ENCODE results near the gene TRAK1.

TRAK1 gene

GRCh38 chr3:42198709-42199108, 107.6 kb downstream of the TRAK1 start:
- DNase-seq (ENCODE audit: low read depth in 3 of 3, low spot score in 1 of 3), result no peak

DNA sequence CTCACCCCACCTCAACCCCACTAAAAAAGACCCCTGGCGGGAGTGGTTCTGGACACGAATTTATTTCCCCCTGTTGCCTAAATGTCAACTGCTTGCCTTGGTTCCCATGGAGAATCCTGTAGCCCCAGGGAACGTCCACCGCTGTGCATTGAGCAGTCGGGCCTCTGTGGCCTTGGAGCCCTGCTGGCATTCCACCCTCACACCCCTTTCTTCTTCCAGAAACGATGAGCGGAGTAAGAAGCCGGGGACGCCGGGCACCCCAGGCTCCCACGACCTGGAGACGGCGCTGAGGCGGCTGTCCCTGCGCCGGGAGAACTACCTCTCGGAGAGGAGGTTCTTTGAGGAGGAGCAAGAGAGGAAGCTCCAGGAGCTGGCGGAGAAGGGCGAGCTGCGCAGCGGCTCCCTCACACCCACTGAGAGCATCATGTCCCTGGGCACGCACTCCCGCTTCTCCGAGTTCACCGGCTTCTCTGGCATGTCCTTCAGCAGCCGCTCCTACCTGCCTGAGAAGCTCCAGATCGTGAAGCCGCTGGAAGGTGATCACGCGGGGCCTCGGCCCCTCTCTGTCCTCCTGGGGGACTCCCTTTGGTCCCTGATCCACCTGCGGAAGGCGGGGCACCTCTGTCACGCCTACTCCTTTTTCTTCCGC, 111.2 kb downstream of the TRAK1 start:
- no peak for DNase-seq (ENCODE audit: low read depth in 3 of 3, low spot score in 1 of 3)

DNA sequence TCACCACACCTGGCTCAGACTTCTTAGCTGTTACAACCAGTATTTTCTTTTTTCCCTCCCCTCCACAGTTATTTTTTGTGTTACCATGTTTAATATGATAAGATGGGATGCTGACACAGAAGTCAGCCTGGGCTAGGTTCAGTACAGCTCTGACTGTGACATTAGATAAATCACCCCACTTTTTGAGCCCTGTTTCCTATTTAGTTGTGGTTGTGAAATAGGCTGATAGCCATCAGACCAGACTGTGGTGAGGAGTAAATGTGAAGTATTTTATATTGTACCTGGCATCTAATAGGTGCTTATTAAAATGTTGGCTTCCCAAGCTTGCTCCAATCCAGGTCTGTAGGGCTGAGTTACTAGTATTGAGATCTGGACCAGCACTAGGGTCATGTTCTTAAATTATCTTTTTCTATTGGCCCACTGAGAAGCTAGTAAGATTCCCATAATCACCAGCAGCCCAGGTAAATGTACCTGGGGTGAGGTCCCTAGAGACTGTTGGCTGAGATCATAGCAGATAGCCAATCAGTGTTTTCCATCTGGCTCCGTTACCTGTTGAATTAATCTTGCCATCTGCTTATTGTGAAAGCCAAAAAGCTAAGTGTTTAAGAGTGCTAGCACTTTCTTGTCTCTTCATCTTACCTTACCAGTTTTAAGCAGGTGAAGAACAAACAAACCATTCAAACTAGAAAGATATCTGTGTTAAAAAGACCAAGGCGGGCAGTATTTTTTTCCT, 113.9 kb downstream of the TRAK1 start:
- no peak for DNase-seq (ENCODE audit: low read depth in 3 of 3, low spot score in 1 of 3)

DNA sequence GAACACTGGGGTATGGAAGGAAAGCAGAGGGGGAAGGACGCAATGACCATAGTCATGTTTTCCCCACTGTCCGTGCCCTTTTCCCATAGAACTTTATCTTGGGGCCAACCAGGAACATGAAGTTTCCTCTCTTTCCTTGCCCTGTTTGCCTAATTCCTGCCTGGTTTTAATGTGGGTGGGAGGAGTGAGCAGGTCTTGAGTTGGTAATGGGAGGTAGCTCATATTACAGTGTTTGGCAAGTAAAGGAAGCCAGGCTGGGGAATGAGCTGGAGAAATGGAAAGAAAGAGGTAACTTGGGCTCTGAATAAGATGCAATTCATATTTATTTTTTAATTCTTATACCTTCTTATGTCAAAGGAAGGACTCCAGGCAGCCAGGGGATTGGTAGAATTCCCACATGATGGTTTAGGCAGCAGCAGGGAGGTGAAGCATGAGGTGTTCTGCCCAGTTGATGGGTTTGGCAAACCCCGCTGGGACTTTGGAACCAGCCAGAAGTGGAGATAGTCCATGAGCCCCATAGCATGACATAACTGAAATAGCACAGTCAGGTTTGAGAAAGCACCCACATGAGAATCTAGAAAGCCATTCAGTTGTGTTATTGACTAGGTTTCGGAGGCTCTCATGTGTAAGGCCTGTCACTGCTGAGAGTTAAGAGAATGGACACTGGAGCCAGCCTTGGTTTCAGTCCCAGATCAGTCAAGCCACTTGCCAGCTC, 114.8 kb downstream of the TRAK1 start:
- no peak for DNase-seq (ENCODE audit: low read depth in 3 of 3, low spot score in 1 of 3)

GRCh38 chr3:42209917-42210316, 118.8 kb downstream of the TRAK1 start:
- no peak for DNase-seq (ENCODE audit: low read depth in 3 of 3, low spot score in 1 of 3)

GRCh38 chr3:42210726-42211125, 119.6 kb downstream of the TRAK1 start:
- DNase-seq (ENCODE audit: low read depth in 3 of 3, low spot score in 1 of 3), result no peak

DNA sequence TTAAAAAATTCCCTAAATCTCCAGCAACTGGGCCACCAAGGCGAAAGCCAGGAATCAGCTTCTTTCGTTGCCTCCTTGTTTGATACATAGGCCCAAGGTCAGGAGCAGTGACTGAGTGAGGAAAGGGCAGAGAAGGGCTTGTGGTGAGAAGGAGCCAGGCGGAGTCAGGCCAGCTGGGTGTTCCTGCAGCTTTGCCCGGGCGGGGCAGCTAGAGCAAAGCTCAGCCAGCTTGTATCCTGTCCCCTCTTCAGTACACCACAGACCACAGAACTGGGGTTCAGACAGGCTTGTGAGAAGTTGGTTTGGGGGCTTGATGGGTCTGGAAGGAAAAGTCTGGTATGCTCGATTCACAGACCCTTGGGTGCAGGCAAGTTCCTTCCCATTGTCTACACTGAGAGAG, 122.3 kb downstream of the TRAK1 start:
- no peak for DNase-seq (ENCODE audit: low read depth in 3 of 3, low spot score in 1 of 3)

- DNase-seq (ENCODE audit: low read depth in 3 of 3, low spot score in 1 of 3), result no peak
These were observed 122.9 kb downstream of the TRAK1 start for GRCh38 chr3:42214064-42214463.

DNA sequence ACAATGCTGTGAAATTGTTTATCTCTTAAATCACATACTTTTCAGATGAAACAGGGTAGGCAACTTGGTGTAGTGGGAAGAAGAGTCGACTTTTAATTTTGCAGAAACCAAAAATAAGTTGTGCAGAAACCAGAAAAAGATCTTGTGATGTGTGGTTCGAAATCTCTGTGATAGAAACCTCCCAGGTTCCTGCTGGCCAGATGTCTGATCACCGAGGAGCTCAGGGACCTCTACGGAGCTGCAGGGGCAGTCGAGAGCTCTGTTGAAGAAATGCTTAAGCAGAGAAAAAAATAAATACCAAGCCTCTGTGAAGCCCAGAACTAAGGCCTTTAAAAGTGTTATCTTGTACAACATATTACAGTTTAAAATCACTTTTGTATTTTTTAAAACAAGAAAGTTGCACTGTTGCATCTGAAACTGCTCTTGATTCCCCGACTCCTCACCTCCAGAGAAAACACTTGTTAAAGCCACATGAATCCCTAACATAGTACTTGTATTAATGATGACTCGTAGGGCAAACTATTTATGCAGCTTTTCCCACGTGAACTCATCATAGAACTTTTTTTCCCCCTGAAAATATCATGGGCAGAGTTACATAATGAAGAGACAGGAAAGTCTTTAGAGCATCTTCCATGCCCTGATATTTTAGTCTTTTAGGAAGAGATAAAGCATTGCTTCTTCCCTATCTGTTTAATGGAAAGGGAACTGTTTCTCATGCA, 123.6 kb downstream of the TRAK1 start:
- DNase-seq (ENCODE audit: low read depth in 3 of 3, low spot score in 1 of 3), result no peak

DNA sequence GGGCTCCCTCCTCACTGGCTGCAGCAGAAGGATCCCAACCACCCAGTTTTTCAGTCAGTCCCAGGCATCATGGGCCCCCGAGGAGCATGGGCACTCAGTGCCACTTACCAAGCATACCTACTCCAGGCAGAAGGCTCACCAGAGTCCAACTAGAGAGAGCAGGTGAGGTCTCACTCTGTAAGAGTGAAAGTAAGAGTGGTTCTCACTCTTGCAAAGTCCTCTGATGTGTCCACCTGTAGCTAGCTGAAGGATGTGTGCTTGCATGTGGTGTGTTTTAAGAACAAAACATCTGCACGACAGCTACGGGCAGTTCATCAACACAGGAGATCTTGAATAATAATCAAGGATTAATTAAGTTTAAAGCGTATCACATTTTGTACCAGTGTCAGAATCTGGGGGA, 125.1 kb downstream of the TRAK1 start:
- DNase-seq (ENCODE audit: low read depth in 3 of 3, low spot score in 1 of 3), result no peak

GRCh38 chr3:42216931-42217333, 125.8 kb downstream of the TRAK1 start:
- no peak for DNase-seq (ENCODE audit: low read depth in 3 of 3, low spot score in 1 of 3)

- DNase-seq (ENCODE audit: low read depth in 3 of 3, low spot score in 1 of 3), result no peak
These were observed 129.4 kb downstream of the TRAK1 start for GRCh38 chr3:42220436-42221121.

DNA sequence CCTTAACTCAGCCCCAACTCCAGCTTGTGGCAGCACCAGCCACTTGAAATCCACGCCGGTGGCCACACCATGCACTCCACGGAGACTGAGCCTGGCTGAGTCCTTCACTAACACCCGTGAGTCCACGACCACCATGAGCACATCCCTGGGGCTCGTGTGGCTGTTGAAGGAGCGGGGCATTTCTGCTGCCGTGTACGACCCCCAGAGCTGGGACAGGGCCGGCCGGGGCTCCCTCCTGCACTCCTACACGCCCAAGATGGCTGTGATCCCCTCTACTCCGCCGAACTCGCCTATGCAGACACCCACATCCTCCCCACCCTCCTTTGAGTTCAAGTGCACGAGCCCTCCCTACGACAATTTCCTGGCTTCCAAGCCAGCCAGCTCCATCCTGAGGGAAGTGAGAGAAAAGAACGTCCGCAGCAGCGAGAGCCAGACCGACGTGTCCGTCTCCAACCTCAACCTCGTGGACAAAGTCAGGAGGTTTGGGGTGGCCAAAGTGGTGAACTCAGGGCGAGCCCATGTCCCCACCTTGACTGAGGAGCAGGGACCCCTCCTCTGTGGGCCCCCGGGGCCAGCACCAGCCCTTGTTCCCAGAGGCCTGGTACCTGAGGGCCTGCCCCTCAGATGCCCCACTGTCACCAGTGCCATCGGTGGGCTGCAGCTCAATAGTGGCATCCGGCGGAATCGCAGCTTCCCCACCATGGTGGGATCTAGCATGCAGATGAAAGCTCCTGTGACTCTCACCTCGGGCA, 132.0 kb downstream of the TRAK1 start:
- DNase-seq (ENCODE audit: low read depth in 3 of 3, low spot score in 1 of 3), result no peak

DNA sequence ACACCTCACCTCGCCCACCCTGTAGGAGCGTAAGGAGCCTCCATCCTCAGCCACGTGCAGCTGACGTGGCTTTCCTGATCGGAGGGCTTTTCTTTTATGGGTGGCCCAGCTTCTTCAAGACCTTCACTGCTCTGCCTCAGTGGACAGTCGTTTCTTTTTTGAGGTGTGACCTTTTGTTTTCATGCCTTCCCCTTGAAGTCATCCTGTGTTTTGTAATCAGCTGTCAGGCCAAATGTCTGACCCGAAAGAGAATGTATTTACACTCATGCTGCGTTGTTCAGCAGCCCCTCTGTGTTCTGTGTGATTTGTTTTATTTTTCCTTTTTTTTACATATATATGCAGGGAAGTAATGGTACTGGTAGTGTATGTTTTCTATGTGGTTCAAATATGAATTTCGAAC, 133.0 kb downstream of the TRAK1 start:
- no peak for DNase-seq (ENCODE audit: low read depth in 3 of 3, low spot score in 1 of 3)

DNA sequence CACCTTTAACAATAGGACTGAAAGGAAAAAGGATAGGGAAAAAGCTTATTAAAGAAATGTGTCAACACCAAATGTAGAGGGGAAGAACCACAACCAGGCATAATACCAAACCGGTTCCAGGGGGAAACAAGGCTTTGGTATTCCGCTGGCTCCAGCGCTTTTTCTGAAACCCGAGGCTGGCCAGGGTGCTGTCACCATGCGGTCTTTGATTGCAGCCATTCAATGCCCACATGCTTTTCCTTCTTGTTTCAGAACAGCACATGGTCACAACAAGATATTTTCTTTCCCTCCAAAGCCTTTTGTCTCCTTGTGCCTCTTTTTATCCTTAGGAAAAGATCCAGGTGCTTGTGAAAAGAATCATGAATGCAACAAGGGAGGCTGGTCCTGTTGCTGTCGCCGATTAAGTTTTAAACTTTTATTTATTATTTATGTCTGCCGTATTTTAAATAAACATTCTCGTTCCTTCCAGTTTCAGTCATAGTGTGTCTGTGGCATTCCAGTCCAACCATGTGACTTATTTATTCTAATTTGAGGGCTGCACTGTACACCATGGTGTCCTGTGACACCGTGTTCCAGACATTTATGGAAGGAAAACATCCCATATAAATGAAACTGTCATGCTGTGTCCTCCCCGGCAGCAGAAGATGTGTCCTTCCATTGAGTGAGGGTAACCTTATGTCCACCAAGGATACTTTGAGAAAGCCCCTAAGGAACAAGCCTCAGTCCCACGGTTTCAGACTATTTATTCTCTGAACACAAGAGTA, 133.7 kb downstream of the TRAK1 start:
- DNase-seq (ENCODE audit: low read depth in 3 of 3, low spot score in 1 of 3), result no peak

- no peak for DNase-seq (ENCODE audit: low read depth in 3 of 3, low spot score in 1 of 3)
These were observed 134.6 kb downstream of the TRAK1 start for GRCh38 chr3:42225486-42226363.

DNA sequence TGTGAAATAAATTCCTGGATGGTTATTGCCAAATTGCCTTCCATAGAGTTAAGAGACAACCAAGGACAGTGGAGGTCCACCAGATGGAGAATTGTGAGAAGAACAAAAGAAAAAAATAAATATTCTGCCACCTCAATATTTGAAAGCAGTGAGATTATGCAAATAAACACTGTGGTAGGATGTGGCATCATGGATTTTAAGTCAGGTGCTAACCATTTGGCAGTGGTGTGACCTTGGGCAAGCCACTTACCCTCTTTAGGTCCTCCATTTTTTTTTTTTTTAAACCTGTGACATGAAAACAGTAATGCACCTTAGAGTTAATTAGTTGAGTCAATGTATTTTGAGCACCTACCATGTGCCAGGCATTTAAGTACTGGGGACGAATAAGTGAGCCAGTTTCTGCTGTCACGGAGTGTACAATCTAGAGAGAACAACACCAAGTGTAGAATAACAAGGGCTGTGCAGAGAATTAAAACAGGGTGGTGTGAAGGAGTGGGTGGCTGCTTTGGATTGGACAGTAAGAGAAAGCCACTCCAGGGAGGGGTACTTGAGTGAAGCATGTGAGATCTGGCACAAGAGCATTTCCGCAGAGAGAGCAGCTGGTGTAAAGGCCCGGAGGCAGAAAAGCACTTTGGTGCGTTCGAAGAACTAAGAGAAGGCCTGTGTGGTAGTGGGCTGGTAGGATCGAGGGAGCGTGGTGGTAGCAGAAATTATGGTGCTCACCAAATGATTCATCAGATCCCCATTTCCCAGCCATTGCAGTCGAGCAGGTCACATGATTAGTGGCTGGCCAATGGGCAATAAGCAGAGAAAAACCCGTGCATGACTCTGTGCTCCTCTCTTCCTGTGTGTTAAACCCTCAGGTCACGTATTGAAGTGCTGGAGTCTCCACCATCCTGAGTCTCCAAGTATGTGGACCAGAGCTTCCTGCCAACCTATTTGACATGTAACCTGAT, 135.6 kb downstream of the TRAK1 start:
- DNase-seq (ENCODE audit: low read depth in 3 of 3, low spot score in 1 of 3), result no peak

GRCh38 chr3:42228796-42229195, 137.6 kb downstream of the TRAK1 start:
- DNase-seq (ENCODE audit: low read depth in 3 of 3, low spot score in 1 of 3), result no peak

All from stimulated activated CD4-positive, alpha-beta T cell treated with anti-CD3 and anti-CD28 coated beads, TNF-alpha, amount 100 ng/mL, for 1 hour (primary cell).